ENCODE measurements around the gene AVPR1B.

The AVPR1B gene

GRCh38 chr1:206062464-206062863, 54.7 kb downstream of the AVPR1B start:
- DNase-seq: no peak
- Histone ChIP-seq H3K4me3 (no peak overlapping the region), H3K36me3 (no peaks in the 10 kb centered on the region), H3K4me1 (no peaks in the 10 kb centered on the region), H3K9me3 (no peaks in the 10 kb centered on the region), H3K27ac (no peak overlapping the region), H3K27me3 (peaks cover 0 to 4% of the 10 kb centered on the region in 2 donors)
- intact Hi-C loops (cut with DNase I; ENCODE audit: low total_unique reads): no loop called here
- TF ChIP-seq, protein P1, sequence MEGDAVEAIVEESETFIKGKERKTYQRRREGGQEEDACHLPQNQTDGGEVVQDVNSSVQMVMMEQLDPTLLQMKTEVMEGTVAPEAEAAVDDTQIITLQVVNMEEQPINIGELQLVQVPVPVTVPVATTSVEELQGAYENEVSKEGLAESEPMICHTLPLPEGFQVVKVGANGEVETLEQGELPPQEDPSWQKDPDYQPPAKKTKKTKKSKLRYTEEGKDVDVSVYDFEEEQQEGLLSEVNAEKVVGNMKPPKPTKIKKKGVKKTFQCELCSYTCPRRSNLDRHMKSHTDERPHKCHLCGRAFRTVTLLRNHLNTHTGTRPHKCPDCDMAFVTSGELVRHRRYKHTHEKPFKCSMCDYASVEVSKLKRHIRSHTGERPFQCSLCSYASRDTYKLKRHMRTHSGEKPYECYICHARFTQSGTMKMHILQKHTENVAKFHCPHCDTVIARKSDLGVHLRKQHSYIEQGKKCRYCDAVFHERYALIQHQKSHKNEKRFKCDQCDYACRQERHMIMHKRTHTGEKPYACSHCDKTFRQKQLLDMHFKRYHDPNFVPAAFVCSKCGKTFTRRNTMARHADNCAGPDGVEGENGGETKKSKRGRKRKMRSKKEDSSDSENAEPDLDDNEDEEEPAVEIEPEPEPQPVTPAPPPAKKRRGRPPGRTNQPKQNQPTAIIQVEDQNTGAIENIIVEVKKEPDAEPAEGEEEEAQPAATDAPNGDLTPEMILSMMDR (IDR thresholded peaks at IDR 0.05): no peak

GRCh38 chr1:206060844-206061243, 56.3 kb downstream of the AVPR1B start:
- Histone ChIP-seq H3K27me3 (no peaks in the 10 kb centered on the region), H3K4me1 (no peaks in the 10 kb centered on the region), H3K36me3 (no peaks in the 10 kb centered on the region), H3K27ac (no peak overlapping the region), H3K4me3 (no peak overlapping the region), H3K9me3 (no peaks in the 10 kb centered on the region)
- TF ChIP-seq, protein P1 (IDR thresholded peaks at IDR 0.05): no peak
- intact Hi-C loops (cut with DNase I; ENCODE audit: low total_unique reads): no loop called here
- no peak for DNase-seq

Measured in tibial artery (tissue), 4 donors.